ENCODE measurements around the gene MRPS2. TPM values are rescaled to one million over a fixed set of nuclear protein-coding genes. Genes with fewer than 3 reads are reported as not detected.

MRPS2 gene
- total RNA-seq, 6 experiments from 2014 or later = 24.7 to 56.8 (median 30.5) TPM

DNA sequence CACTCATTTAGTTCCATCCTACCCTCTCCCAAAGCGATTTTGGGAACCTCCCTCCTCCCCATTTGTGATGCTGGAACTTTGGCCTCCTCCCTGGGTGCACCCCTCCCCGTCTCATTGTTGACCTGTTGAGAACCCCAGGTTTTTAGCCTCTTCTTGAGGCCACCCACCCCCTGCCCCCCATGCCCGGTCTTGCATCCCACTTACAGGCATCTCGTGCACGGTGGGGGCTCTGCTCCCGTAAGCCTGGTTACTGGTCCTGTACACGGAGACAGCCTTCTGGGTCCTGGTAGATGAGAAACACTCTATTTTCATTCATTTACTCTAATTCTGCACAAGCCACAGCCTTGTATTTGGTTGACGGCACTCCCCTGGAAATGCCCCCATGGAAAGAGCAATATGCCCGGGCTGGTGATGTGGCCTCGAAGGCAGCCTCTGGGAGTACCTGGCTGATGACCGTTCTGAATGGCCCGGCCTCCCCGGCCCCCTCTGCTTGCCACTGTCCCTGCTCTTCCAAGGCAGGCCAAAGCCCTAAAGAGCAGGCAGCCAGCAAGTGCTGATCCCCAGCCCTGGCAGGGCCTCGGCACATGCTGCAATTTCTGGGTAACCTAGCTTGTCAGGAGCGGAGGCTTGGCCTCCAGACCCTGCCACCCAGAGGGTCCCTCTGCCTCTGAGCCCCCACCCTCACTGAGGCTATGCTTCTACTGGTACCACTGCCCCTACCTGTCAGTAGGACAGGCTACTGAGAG is 1.9 kb upstream of the MRPS2 start:
- TF ChIP-seq POLR2A (IDR thresholded peaks at IDR 0.05) (no peak), CTCF (IDR thresholded peaks at IDR 0.05) (no peak)
- H3K36me3 ChIP-seq = peaks cover 0 to 6% (median 2%) of the 10 kb centered on the region in 4 donors
- no peaks in the 10 kb centered on the region for H3K9me3 ChIP-seq
- peak in 2 of 3 donors; percentile 46 for DNase-seq
- H3K4me1 ChIP-seq = peaks cover 0 to 14% (median 3%) of the 10 kb centered on the region in 4 donors
- no peak overlapping the region for H3K4me3 ChIP-seq
- WGBS (ENCODE audit: insufficient coverage, low coverage, low lambda C conversion rate, missing lambda C conversion rate) = 88% methylated on average over 14 of the region's 15 CpGs
- ATAC-seq = no peak
- intact Hi-C loops (cut with DNase I) = no loop called here
- H3K27ac ChIP-seq = no peak overlapping the region
- no peaks in the 10 kb centered on the region for H3K27me3 ChIP-seq

DNA sequence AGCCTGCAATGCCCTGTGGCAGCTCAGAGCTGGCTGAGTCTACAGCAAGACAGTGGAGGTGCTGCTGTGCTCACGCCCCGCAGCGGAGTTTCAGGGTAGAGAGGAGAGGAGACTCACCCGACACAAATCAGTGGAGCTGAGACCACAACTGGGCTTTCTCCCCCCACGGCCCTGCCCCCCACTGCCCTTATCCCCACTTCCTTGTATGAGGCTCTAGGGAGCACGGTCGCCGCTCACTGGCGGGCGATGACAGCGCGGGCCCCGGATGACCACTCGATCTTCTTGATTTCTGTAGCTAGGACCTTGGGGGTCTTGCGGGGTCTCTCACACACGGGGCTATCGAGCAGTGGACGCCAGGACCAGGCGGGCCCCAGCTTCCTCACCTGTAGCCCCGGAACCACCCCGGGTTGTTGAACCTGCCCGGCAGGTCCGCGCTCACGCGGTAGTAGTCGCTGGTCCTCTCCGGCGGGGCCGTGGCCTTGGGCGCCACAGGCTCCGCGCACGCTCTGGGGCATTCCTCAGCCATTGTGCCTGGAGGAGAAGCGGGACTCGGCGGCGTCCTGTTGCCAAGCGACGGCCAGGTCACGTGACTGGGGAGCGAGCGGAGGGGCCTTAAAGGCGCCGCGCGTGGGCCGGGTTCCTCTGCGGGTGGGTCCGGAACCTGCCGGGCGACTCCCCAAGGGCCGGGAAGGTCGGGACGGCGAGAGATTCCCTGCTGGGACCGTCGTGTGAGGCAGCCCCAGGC is 984 bp upstream of the MRPS2 start:
- peaks cover 0 to 14% (median 3%) of the 10 kb centered on the region in 4 donors for H3K4me1 ChIP-seq
- H3K9me3 ChIP-seq = no peaks in the 10 kb centered on the region
- peak overlapping the region; percentile 49 to 66 (median 60) for H3K27ac ChIP-seq
- H3K4me3 ChIP-seq = peak overlapping the region; percentile 93 to 97 (median 95)
- 1% methylated on average over 14 of the region's 58 CpGs for WGBS (ENCODE audit: insufficient coverage, low coverage, low lambda C conversion rate, missing lambda C conversion rate)
- ATAC-seq (peak; percentile 80 to 86 (median 82)), DNase-seq (peak; percentile 96 to 98 (median 98))
- TF ChIP-seq CTCF (IDR thresholded peaks at IDR 0.05) (no peak), POLR2A (IDR thresholded peaks at IDR 0.05) (no peak)
- intact Hi-C loops (cut with DNase I) = no loop called here
- peaks cover 0 to 14% (median 8%) of the 10 kb centered on the region in 4 donors for H3K36me3 ChIP-seq
- H3K27me3 ChIP-seq = no peaks in the 10 kb centered on the region

DNA sequence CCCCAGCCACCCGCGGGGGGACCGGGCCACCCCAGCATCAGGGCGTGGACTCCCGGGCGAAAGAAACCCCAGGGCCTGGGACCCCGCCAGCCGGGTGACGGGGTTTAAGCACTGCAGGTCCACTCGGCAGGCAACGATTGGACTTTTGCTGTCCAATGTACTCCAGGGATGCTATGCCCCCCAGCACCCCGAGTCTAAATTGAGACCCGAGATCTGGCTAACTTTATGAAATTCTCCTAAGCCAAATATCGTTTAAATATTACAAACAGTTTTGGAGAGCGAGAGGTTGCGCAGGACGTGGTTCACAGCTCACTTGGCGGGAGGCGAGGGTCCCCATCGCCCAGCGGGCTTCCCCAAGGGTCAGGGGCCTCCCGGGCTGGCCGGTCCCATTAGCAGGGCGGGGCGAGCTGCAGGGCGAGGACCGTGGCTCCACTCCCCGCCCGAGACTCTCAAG is 384 bp upstream of the MRPS2 start:
- H3K27ac ChIP-seq = peak overlapping the region; percentile 49 to 66 (median 60)

More for the DNA sequence above, 384 bp upstream of the MRPS2 start:
- ATAC-seq (peak; percentile 28 to 44 (median 30)), DNase-seq (no peak)
- no peaks in the 10 kb centered on the region for H3K27me3 ChIP-seq
- TF ChIP-seq CTCF (IDR thresholded peaks at IDR 0.05) (no peak), POLR2A (IDR thresholded peaks at IDR 0.05) (no peak)
- H3K4me3 ChIP-seq = peak overlapping the region; percentile 93 to 97 (median 95)
- WGBS (ENCODE audit: insufficient coverage, low coverage, low lambda C conversion rate, missing lambda C conversion rate) = 0% methylated on average over 5 of the region's 29 CpGs
- peaks cover 0 to 14% (median 8%) of the 10 kb centered on the region in 4 donors for H3K36me3 ChIP-seq
- no peaks in the 10 kb centered on the region for H3K9me3 ChIP-seq
- peaks cover 0 to 14% (median 3%) of the 10 kb centered on the region in 4 donors for H3K4me1 ChIP-seq
- intact Hi-C loops (cut with DNase I) = no loop called here
